Fibroblast of the aortic adventitia (primary cell): ENCODE results near the gene C11orf52. TPM values are rescaled to one million over a fixed set of nuclear protein-coding genes. Genes with fewer than 3 reads are reported as not detected.
"Not testable (repeated sequence)": the region's sequence is repeated elsewhere in the genome, so short reads cannot be mapped to it uniquely, and the experiment has no call there.

ENCODE experiments used
- DNase-seq: peaks from one replicate; pipeline ENCODE4 v3.0.0-alpha.2; 2010; ENCODE audit warnings: low read depth
- H3K4me3 ChIP-seq: 2 replicates; pipeline ENCODE4 v1.5.1; 2011; ENCODE audit warnings: low read depth, mild to moderate bottlenecking, control low read depth, low read length, moderate library complexity
- total RNA-seq: library from RNA; depleted of rRNA; stranded (reverse); fragments of >200 nt; gene quantifications from 2 replicates; pipeline ENCODE4 v1.2.3, GENCODE V29; 2012; ENCODE audit warnings: low replicate concordance
- TF ChIP-seq, protein P1 (sequence below): IDR thresholded peaks from 2 replicates; pipeline ENCODE4 v1.5.1; 2011; ENCODE audit warnings: mild to moderate bottlenecking, low read length, control low read depth, inconsistent platforms; ENCODE audit not compliant: insufficient read depth

C11orf52 gene
- total RNA-seq, 1 donor = 0.63 TPM

DNA sequence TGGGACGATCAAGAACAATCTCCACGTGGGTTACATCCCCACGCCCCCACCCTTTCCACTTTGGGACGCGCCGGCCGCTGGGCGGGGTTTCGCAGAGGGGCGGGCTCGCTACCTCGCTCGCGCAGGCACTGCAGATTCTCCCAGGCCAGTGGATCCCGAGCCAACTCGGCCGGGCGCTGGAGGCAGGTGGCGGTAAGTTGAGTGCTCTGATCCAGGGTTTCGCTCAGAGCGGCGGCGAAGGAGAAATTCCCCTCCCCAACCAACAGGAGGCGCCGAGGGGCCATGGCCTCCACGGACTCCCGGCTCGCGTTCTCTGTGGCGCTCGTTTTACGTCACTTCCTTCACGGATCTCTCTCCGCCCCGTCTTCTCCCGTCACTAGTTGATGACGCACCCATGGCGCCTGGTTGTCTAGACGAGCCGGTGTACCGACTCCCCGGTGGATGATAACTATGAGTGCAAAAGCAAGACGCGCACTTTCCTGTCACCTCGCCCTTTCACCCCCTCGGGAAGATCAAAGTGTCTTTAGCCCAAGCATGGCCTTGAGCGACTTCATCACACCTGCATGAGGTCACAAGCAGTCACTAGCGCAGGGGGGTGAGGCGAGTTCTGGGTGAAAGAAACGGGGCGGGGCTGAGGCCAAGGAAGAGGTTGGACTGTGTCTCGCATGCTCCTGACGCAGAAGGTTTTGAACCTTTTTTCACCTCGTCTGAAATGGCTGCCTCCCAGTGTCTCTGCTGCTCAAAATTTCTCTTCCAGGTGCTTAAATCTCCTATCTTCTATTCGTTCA, 39.7 kb upstream of the C11orf52 start, which contains the start of the genes CFAP68 and FDXACB1:
TSS of gene CFAP68 (plus strand) at position 693 of the 788 bp plus-strand sequence. CDS start at position 713, 20 bp downstream.
TSS of gene FDXACB1 (minus strand) at position 317 of the 788 bp plus-strand sequence. CDS start at position 284, 33 bp downstream.
- TF ChIP-seq, protein P1, sequence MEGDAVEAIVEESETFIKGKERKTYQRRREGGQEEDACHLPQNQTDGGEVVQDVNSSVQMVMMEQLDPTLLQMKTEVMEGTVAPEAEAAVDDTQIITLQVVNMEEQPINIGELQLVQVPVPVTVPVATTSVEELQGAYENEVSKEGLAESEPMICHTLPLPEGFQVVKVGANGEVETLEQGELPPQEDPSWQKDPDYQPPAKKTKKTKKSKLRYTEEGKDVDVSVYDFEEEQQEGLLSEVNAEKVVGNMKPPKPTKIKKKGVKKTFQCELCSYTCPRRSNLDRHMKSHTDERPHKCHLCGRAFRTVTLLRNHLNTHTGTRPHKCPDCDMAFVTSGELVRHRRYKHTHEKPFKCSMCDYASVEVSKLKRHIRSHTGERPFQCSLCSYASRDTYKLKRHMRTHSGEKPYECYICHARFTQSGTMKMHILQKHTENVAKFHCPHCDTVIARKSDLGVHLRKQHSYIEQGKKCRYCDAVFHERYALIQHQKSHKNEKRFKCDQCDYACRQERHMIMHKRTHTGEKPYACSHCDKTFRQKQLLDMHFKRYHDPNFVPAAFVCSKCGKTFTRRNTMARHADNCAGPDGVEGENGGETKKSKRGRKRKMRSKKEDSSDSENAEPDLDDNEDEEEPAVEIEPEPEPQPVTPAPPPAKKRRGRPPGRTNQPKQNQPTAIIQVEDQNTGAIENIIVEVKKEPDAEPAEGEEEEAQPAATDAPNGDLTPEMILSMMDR = peak; percentile 96
- peak; percentile 98 for DNase-seq
- peak within 1 kb of the TSS; percentile 78 for H3K4me3 ChIP-seq

DNA sequence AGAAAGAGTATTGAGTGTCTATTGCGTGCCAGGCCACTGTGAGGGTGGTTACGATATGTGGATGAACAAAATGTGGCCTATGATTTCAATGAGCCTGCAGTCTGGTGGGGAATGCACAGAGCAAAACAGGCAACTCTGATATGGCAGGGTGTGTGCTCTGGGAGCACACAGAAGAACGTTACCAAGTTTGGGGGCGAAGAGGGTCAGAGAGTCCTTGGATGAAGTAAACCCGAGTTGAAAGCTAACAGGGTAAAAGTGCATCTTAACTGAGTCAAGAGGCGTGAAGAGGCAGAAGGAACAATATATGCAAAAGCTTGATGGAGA, 39.1 kb upstream of the C11orf52 start:
- TF ChIP-seq, protein P1 = no peak
- DNase-seq = no peak
- peak overlapping the region; percentile 78 for H3K4me3 ChIP-seq

DNA sequence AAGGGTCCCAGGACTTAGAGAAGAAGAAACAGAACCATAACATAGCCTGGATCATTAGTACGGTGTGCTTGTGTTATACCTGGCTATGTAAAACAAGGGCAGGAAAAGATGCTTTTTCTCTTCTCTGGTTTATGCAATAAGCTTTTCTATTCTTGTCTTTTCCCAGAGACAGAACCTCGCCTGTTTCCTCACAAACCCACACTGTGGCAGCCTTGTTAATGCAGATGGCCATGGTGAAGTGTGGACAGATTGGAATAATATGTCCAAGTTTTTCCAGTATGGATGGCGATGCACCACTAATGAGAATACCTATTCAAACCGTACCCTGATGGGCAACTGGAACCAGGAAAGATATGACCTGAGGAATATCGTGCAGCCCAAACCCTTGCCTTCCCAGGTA, 36.5 kb upstream of the C11orf52 start:
- H3K4me3 ChIP-seq = no peak overlapping the region
- DNase-seq = no peak
- TF ChIP-seq, protein P1 = no peak

DNA sequence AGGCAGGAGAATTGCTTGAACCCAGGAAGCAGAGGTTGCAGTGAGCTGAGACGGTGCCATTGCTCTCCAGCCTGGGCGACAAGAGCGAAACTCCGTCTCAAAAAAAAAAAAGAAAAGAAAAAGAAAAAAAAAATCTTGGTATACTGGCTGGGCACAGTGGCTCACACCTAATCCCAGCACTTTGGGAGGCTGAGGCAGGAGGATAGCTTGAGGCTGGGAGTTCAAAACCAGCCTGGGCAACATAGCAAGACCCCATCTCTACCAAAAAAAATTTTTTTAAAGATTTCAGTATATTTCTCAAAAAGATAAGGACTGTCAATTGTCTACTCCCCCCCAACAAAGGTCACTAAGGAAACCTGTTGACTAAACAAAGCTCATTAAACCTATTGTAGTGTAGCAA, 33.7 kb upstream of the C11orf52 start:
- not testable (repeated sequence) for H3K4me3 ChIP-seq, DNase-seq

DNA sequence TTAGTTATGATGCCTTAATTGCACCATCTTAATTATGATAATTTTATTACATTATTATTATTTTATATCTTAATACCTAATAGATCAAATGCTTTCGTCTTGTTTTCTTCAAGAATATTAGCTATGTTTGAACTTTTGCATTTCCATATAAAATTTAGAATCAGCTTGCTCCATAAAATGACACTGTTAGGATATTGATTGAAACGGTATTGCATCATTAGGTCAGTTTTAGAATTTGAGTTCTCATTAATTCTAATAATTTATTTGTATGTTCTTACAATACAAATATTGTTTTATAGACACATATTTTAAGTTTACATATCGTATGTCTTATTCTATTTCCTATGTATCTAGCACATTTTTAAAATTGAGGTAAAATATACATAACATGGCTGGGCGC, 32.7 kb upstream of the C11orf52 start:
- H3K4me3 ChIP-seq = no peak overlapping the region
- TF ChIP-seq, protein P1 = no peak
- no peak for DNase-seq

DNA sequence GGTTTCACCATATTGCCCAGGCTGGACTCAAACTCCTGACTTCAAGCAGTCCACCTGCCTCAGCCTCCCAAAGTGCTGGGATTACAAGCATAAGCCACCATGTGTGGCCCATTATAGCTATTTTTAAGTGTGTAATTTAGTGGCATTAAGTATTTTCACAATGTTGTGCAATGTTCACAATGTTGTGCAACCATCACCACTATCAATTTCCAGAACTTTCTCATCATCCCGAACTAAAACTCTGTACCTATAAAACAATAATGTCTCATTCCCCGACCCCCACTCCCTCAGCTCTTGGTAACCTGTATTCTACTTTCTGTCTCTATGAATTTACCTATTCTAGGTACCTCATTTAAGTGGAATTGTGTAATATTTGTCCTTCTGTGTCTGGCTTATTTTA, 31.9 kb upstream of the C11orf52 start:
- TF ChIP-seq, protein P1 = no peak
- H3K4me3 ChIP-seq = no peak overlapping the region
- DNase-seq = no peak

DNA sequence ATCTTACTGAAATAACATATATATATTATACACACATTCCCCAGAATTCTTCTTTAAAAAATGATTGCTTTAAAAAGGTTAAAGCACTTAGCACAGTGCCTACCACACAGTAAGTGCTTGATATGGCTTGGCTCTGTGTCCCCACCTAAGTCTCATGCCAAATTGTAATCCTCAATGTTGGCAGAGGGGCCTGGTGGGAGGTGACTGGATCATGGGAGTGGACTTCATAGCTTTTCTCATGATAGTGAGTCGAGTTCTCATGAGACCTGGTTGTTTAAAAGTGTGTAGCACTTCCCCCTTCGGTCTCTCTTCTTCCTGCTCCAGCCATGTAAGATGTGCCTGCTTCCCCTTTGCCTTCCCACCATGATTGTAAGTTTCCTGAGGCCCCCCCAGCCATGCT, 13.3 kb upstream of the C11orf52 start:
- TF ChIP-seq, protein P1 = no peak
- peak; percentile 57 for DNase-seq
- H3K4me3 ChIP-seq = no peak overlapping the region
